ENCODE results near the gene ARHGAP30. TPM values are rescaled to one million over a fixed set of nuclear protein-coding genes. Genes with fewer than 3 reads are reported as not detected.
A peak's percentile ranks its signal among the peaks of the same experiment; 100 is the strongest.

Gene ARHGAP30
- total RNA-seq, 3 donors from 2014 or later: 3.8 to 9.0 (median 8.1) TPM

GRCh38 chr1:161000736-161001480, 68.8 kb downstream of the ARHGAP30 start:
- Histone ChIP-seq H3K4me1 (ENCODE audit: low read depth) (peaks cover 3% of the 10 kb centered on the region), H3K36me3 (ENCODE audit: low read depth) (no peaks in the 10 kb centered on the region), H3K9me3 (no peaks in the 10 kb centered on the region), H3K4me3 (no peak overlapping the region)
- DNase-seq: no peak
- no peak for ATAC-seq
- no peak for TF ChIP-seq CTCF (IDR thresholded peaks at IDR 0.05)
- intact Hi-C loops (cut with DNase I, micrococcal nuclease): no loop called here

- Histone ChIP-seq H3K36me3 (ENCODE audit: low read depth) (no peaks in the 10 kb centered on the region), H3K4me3 (no peak overlapping the region), H3K4me1 (ENCODE audit: low read depth) (peaks cover 3% of the 10 kb centered on the region), H3K9me3 (no peaks in the 10 kb centered on the region)
- ATAC-seq: no peak
- TF ChIP-seq CTCF (IDR thresholded peaks at IDR 0.05): no peak
- no peak for DNase-seq
- intact Hi-C loops (cut with DNase I, micrococcal nuclease): loop anchor here (5.0 to 10.0 kb wide), 2 partner anchors 95 to 98 kb away; partner anchors contain the start of gene KLHDC9 (in 2 of the 2)
These were observed 70.3 kb downstream of the ARHGAP30 start for GRCh38 chr1:160999376-160999775.

GRCh38 chr1:160997323-160998038, 72.2 kb downstream of the ARHGAP30 start:
- Histone ChIP-seq H3K9me3 (no peaks in the 10 kb centered on the region), H3K4me3 (no peak overlapping the region), H3K36me3 (ENCODE audit: low read depth) (no peaks in the 10 kb centered on the region), H3K4me1 (ENCODE audit: low read depth) (peaks cover 3% of the 10 kb centered on the region)
- peak; percentile 38 for TF ChIP-seq CTCF (IDR thresholded peaks at IDR 0.05)
- DNase-seq: peak in 2 of 3 donors; percentile 78 to 86
- intact Hi-C loops (cut with DNase I, micrococcal nuclease): loop anchor here (5.0 to 10.0 kb wide), 2 partner anchors 97 to 100 kb away; partner anchors contain the start of gene KLHDC9 (in 2 of the 2)
- ATAC-seq: peak; percentile 87

Other genes with a start within 250 kb of the ARHGAP30 start
- gene CD244, start 207.0 kb downstream of the ARHGAP30 start, total RNA-seq: 1 to 10 TPM in 2 of 3 donors, under 1 TPM in 1; 0.96 to 1.4 (median 1.2) TPM
- gene ITLN1, start 184.7 kb downstream of the ARHGAP30 start, total RNA-seq: 100 to 1,000 TPM; 103 to 254 (median 221) TPM
- gene ITLN2, start 115.1 kb downstream of the ARHGAP30 start, total RNA-seq: not detected
- 100 to 1,000 TPM in 2 of 3 donors, 10 to 100 TPM in 1; 84.0 to 222 (median 157) TPM for gene F11R, start 48.7 kb downstream of the ARHGAP30 start, total RNA-seq
- 100 to 1,000 TPM in 1 of 3 donors, 10 to 100 TPM in 2; 48.9 to 105 (median 80.1) TPM for gene TSTD1, start 30.9 kb downstream of the ARHGAP30 start, total RNA-seq
- gene USF1, start 23.9 kb downstream of the ARHGAP30 start, total RNA-seq: 10 to 100 TPM; 66.8 to 80.5 (median 71.7) TPM
- 1 to 10 TPM; 1.6 to 5.4 (median 4.6) TPM for gene NECTIN4, start 19.7 kb upstream of the ARHGAP30 start, total RNA-seq
- 10 to 100 TPM in 1 of 3 donors, 1 to 10 TPM in 2; 9.5 to 10.7 (median 9.7) TPM for gene KLHDC9, start 28.5 kb upstream of the ARHGAP30 start, total RNA-seq
- gene PFDN2, start 48.1 kb upstream of the ARHGAP30 start, total RNA-seq: 10 to 100 TPM; 20.7 to 40.2 (median 29.4) TPM
- gene NIT1, start 48.2 kb upstream of the ARHGAP30 start, total RNA-seq: 10 to 100 TPM; 56.7 to 79.7 (median 62.8) TPM
- 10 to 100 TPM; 33.3 to 43.0 (median 37.2) TPM for gene DEDD, start 62.8 kb upstream of the ARHGAP30 start, total RNA-seq
- 100 to 1,000 TPM in 1 of 3 donors, 10 to 100 TPM in 2; 88.6 to 114 (median 90.6) TPM for gene UFC1, start 84.1 kb upstream of the ARHGAP30 start, total RNA-seq
- gene USP21, start 89.6 kb upstream of the ARHGAP30 start, total RNA-seq: 10 to 100 TPM; 20.1 to 35.4 (median 29.5) TPM
- gene PPOX, start 96.5 kb upstream of the ARHGAP30 start, total RNA-seq: 10 to 100 TPM; 15.0 to 21.9 (median 16.3) TPM
- gene B4GALT3, start 107.6 kb upstream of the ARHGAP30 start, total RNA-seq: 10 to 100 TPM; 25.1 to 35.9 (median 33.3) TPM
- 1 to 10 TPM in 2 of 3 donors, under 1 TPM in 1; 0.96 to 7.2 (median 3.8) TPM for gene ADAMTS4, start 129.2 kb upstream of the ARHGAP30 start, total RNA-seq
- gene NDUFS2, start 132.5 kb upstream of the ARHGAP30 start, total RNA-seq: 100 to 1,000 TPM; 119 to 159 (median 154) TPM
- 10 to 100 TPM in 2 of 3 donors, 1 to 10 TPM in 1; 5.8 to 43.9 (median 27.1) TPM for gene FCER1G, start 145.4 kb upstream of the ARHGAP30 start, total RNA-seq
- not detected for gene APOA2, start 153.7 kb upstream of the ARHGAP30 start, total RNA-seq
- gene TOMM40L, start 156.2 kb upstream of the ARHGAP30 start, total RNA-seq: 10 to 100 TPM; 17.2 to 24.5 (median 23.5) TPM
- not detected for gene NR1I3, start 168.3 kb upstream of the ARHGAP30 start, total RNA-seq
- 10 to 100 TPM in 1 of 3 donors, 1 to 10 TPM in 1, under 1 TPM in 1; 0.41 to 12.2 (median 1.6) TPM for gene PCP4L1, start 188.9 kb upstream of the ARHGAP30 start, total RNA-seq
- gene MPZ, start 240.1 kb upstream of the ARHGAP30 start, total RNA-seq: 10 to 100 TPM in 1 of 3 donors, 1 to 10 TPM in 2; 2.1 to 12.2 (median 3.2) TPM
- 100 to 1,000 TPM; 194 to 244 (median 244) TPM for gene SDHC, start 244.5 kb upstream of the ARHGAP30 start, total RNA-seq